HepG2 (cell line): ENCODE measurements around the gene FITM2. TPM values are rescaled to one million over a fixed set of nuclear protein-coding genes. Genes with fewer than 3 reads are reported as not detected.

Source experiments
- ARNTL ChIP-seq: sonication (generic); formaldehyde crosslinking; IDR thresholded peaks from 2 replicates; pipeline ENCODE4 v1.4.0; 2020; ENCODE audit warnings: mild to moderate bottlenecking, missing genetic modification reagents
- GABPA ChIP-seq, 2 experiments: IDR thresholded peaks; 2 replicates each; pipeline ENCODE4 v1.6.1; 2011 to 2016; ENCODE audit warnings: low read depth in 2 of 2, low read length in 1 of 2, missing biosample characterization in 1 of 2, missing genetic modification characterization in 1 of 2
- HCFC1 ChIP-seq: fragments of 150-350 bp; IDR thresholded peaks from 2 replicates; pipeline ENCODE4 v1.6.1; 2014; ENCODE audit warnings: low read depth, low read length
- KLF16 ChIP-seq, 2 experiments: sonication (generic) in 1 of 2; formaldehyde crosslinking in 1 of 2; IDR thresholded peaks; 2 replicates each; pipeline versions ENCODE4 v1.6.1 to v1.8.0; 2016 to 2023; ENCODE audit warnings: missing genetic modification reagents in 2 of 2, missing compliant biosample characterization in 1 of 2
- MIER3 ChIP-seq: IDR thresholded peaks from 2 replicates; pipeline ENCODE4 v1.6.1; 2016; ENCODE audit warnings: missing compliant biosample characterization, borderline replicate concordance
- ZNF274 ChIP-seq: sonication (generic); formaldehyde crosslinking; IDR thresholded peaks from 2 replicates; pipeline ENCODE4 v1.5.1; 2020; ENCODE audit warnings: mild to moderate bottlenecking, missing genetic modification reagents
- ZNF644 ChIP-seq: IDR thresholded peaks from 2 replicates; pipeline ENCODE4 v1.6.1; 2016; ENCODE audit warnings: low read depth
- ZSCAN20 ChIP-seq: sonication (generic); formaldehyde crosslinking; IDR thresholded peaks from 2 replicates; pipeline ENCODE4 v1.4.0; 2020; ENCODE audit warnings: missing genetic modification reagents, mild to moderate bottlenecking, borderline replicate concordance
- polyA plus RNA-seq, 8 experiments: library from polyadenylated mRNA; depleted of rRNA in 3 of 8; stranded (reverse) in 7 of 8; unstranded in 1 of 8; fragments of >200 nt; fragmentation: Illumina TruSeq in 4 of 8; extraction: Trizol in 4 of 8; gene quantifications; 2 replicates each; pipeline versions ENCODE4 v1.2.1 to v1.2.3, GENCODE V29; 2011 to 2016; ENCODE audit warnings: low read depth in 4 of 8, missing spikeins in 1 of 8, mixed read lengths in 1 of 8; ENCODE audit not compliant: insufficient read depth in 1 of 8
- total RNA-seq, 5 experiments: library from RNA; depleted of rRNA; stranded (reverse); fragments of >200 nt; fragmentation: Illumina TruSeq; extraction: Trizol; gene quantifications; 2 replicates each; pipeline ENCODE4 v1.2.3, GENCODE V29; 2016; ENCODE audit warnings: low read depth in 1 of 5
- TF ChIP-seq, protein P1 (sequence below), 2 experiments: fragments of 450-650 bp in 1 of 2; sonication (generic) in 1 of 2; formaldehyde crosslinking in 1 of 2; IDR thresholded peaks; 2 replicates each; pipeline versions ENCODE4 v1.6.1 to v1.8.0; 2016 to 2022; ENCODE audit warnings: antibody characterized with exemption in 1 of 2, mild to moderate bottlenecking in 1 of 2, missing genetic modification reagents in 1 of 2
- TF ChIP-seq, protein P2 (sequence below): sonication (generic); formaldehyde crosslinking; IDR thresholded peaks from 2 replicates; pipeline ENCODE4 v1.5.0; 2020; ENCODE audit warnings: mild to moderate bottlenecking, missing genetic modification reagents

Gene FITM2
- total and polyA plus RNA-seq, 2 of the 13 experiments (the other 11 are each of a cell fraction or from before 2014, with no cell fraction given) = 9.6 to 24.5 TPM

DNA sequence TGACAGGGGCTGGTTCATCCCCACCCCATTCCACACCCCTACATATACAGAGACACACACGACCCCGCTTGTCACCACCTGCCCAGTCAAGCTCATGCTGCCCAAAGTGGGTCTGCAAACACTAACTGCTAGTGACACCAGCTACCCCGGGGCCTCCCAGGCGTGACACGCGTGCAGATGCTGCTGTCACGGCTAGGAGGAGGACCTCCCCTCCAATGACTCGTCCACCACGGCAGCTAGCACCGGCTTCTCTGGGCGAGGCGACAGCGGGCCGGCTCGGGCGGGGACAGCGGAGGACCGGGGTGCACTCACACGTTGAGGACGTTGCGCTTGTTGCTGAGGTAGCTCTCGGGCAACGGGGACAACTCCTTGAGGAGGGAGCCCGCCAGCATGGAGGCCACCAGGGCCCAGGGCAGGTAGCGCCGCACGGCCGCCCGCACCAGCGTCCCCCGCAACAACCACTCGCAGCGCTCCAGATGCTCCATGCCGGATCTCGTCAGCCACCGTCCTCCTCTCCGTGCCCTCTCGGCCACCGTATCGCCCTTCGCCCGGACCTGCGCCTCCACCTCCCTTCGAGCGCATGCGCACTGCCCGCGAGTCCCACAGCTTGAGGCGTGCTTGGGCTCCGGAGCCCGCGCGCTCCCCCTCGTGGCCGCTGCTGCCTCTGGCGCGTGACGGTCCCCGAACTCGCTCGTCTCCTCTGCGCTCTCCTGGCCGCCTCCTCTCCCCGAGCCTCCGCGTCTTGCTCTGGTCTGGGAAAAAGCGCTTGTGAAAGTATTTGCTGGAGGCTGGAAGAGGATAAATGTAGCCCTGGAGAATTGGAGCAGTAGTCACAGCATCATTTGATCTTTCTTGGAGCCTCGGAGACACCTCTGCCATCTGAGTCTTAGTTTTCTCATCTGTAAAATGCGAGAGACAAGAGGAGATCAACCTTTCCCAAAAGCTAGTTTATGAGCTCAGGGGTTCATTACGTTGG lies at the start of gene FITM2 (continued):
- TF ChIP-seq, protein P1, sequence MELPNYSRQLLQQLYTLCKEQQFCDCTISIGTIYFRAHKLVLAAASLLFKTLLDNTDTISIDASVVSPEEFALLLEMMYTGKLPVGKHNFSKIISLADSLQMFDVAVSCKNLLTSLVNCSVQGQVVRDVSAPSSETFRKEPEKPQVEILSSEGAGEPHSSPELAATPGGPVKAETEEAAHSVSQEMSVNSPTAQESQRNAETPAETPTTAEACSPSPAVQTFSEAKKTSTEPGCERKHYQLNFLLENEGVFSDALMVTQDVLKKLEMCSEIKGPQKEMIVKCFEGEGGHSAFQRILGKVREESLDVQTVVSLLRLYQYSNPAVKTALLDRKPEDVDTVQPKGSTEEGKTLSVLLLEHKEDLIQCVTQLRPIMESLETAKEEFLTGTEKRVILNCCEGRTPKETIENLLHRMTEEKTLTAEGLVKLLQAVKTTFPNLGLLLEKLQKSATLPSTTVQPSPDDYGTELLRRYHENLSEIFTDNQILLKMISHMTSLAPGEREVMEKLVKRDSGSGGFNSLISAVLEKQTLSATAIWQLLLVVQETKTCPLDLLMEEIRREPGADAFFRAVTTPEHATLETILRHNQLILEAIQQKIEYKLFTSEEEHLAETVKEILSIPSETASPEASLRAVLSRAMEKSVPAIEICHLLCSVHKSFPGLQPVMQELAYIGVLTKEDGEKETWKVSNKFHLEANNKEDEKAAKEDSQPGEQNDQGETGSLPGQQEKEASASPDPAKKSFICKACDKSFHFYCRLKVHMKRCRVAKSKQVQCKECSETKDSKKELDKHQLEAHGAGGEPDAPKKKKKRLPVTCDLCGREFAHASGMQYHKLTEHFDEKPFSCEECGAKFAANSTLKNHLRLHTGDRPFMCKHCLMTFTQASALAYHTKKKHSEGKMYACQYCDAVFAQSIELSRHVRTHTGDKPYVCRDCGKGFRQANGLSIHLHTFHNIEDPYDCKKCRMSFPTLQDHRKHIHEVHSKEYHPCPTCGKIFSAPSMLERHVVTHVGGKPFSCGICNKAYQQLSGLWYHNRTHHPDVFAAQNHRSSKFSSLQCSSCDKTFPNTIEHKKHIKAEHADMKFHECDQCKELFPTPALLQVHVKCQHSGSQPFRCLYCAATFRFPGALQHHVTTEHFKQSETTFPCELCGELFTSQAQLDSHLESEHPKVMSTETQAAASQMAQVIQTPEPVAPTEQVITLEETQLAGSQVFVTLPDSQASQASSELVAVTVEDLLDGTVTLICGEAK (IDR thresholded peaks at IDR 0.05) = no peak
- TF ChIP-seq, protein P1 (CRISPR knock-in tag; IDR thresholded peaks at IDR 0.05) = peak; percentile 80; the same call in 1 of the 2 replicates
- TF ChIP-seq KLF16 (CRISPR knock-in tag; IDR thresholded peaks at IDR 0.05) = peak; percentile 35 to 97; a peak in 2 of 4 replicates
- TF ChIP-seq MIER3 (CRISPR knock-in tag) = peak; percentile 99
- TF ChIP-seq HCFC1 = peak; percentile 67
- TF ChIP-seq ZNF274 (CRISPR knock-in tag) = no peak; the same call in none of the 2 replicates
- TF ChIP-seq, protein P2, sequence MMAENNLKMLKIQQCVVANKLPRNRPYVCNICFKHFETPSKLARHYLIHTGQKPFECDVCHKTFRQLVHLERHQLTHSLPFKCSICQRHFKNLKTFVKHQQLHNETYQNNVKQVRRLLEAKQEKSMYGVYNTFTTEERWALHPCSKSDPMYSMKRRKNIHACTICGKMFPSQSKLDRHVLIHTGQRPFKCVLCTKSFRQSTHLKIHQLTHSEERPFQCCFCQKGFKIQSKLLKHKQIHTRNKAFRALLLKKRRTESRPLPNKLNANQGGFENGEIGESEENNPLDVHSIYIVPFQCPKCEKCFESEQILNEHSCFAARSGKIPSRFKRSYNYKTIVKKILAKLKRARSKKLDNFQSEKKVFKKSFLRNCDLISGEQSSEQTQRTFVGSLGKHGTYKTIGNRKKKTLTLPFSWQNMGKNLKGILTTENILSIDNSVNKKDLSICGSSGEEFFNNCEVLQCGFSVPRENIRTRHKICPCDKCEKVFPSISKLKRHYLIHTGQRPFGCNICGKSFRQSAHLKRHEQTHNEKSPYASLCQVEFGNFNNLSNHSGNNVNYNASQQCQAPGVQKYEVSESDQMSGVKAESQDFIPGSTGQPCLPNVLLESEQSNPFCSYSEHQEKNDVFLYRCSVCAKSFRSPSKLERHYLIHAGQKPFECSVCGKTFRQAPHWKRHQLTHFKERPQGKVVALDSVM (CRISPR knock-in tag) = peak; percentile 87
- TF ChIP-seq ARNTL = peak; percentile 88
- TF ChIP-seq ZNF644 (CRISPR knock-in tag) = peak; percentile 81
- TF ChIP-seq ZSCAN20 (CRISPR knock-in tag) = peak; percentile 84; the same call in 1 of the 2 replicates
- TF ChIP-seq GABPA (IDR thresholded peaks at IDR 0.05; ENCODE audit: low read depth, low read length) = no peak
- peak; percentile 55 for TF ChIP-seq GABPA (CRISPR knock-in tag; IDR thresholded peaks at IDR 0.05; ENCODE audit: low read depth)
